MM.1S (cell line): ENCODE data around the gene EP300.

Experiments
- DNase-seq: peaks from one replicate; pipeline ENCODE4 v3.0.0-alpha.2; 2015
- H2AFZ ChIP-seq: fragments of 300-600 bp; sonication (generic); 2 replicates; pipeline ENCODE4 v1.6.0; 2016; ENCODE audit warnings: antibody characterized with exemption, low read length
- H3F3A ChIP-seq: fragments of 300-600 bp; sonication (generic); 2 replicates; pipeline ENCODE4 v1.6.1; 2016; ENCODE audit warnings: mild to moderate bottlenecking, antibody characterized with exemption, low read length, moderate library complexity, mixed read lengths; ENCODE audit not compliant: insufficient read depth
- H3K27ac ChIP-seq: fragments of 300-600 bp; sonication (generic); 2 replicates; pipeline ENCODE4 v1.5.1; 2016; ENCODE audit warnings: mild to moderate bottlenecking, low read length
- H3K27me3 ChIP-seq: fragments of 300-600 bp; sonication (generic); replicated peaks from 2 replicates; pipeline ENCODE4 v1.6.0; 2016; ENCODE audit warnings: low read length; ENCODE audit not compliant: insufficient read depth
- H3K36me3 ChIP-seq: fragments of 300-600 bp; sonication (generic); replicated peaks from 2 replicates; pipeline ENCODE4 v1.6.1; 2016; ENCODE audit warnings: mild to moderate bottlenecking, low read length, mixed read lengths; ENCODE audit not compliant: insufficient read depth
- H3K4me1 ChIP-seq: fragments of 300-600 bp; sonication (generic); 2 replicates; pipeline ENCODE4 v1.6.1; 2016; ENCODE audit warnings: low read length, mixed read lengths
- H3K4me2 ChIP-seq: fragments of 300-600 bp; sonication (generic); 2 replicates; pipeline ENCODE4 v1.6.0; 2016; ENCODE audit warnings: low read depth, low read length
- H3K4me3 ChIP-seq: fragments of 300-600 bp; sonication (generic); 2 replicates; pipeline ENCODE4 v1.5.1; 2016; ENCODE audit warnings: low read length, mixed read lengths
- H3K79me2 ChIP-seq: fragments of 300-600 bp; sonication (generic); 2 replicates; pipeline ENCODE4 v1.6.1; 2016; ENCODE audit warnings: mixed run types, low read length, mixed read lengths
- H3K9ac ChIP-seq: fragments of 300-600 bp; sonication (generic); 2 replicates; pipeline ENCODE4 v1.6.1; 2016; ENCODE audit warnings: low read length, mixed read lengths
- H3K9me2 ChIP-seq: fragments of 300-600 bp; sonication (generic); replicated peaks from 2 replicates; pipeline ENCODE4 v1.6.1; 2016; ENCODE audit warnings: mild to moderate bottlenecking, low read length, mixed read lengths; ENCODE audit not compliant: insufficient read depth
- H3K9me3 ChIP-seq: fragments of 300-600 bp; sonication (generic); replicated peaks from 2 replicates; pipeline ENCODE4 v1.6.1; 2016; ENCODE audit warnings: mild to moderate bottlenecking, low read length, mixed read lengths; ENCODE audit not compliant: insufficient read depth
- H4K20me1 ChIP-seq: fragments of 300-600 bp; sonication (generic); 2 replicates; pipeline ENCODE4 v1.6.1; 2016; ENCODE audit warnings: mild to moderate bottlenecking, low read length, moderate library complexity, mixed read lengths; ENCODE audit not compliant: insufficient read depth
- CTCF ChIP-seq: fragments of 300-600 bp; sonication (generic); IDR thresholded peaks from 2 replicates; pipeline ENCODE4 v1.5.1; 2016; ENCODE audit warnings: antibody characterized with exemption, low read length, mixed read lengths
- EZH2 ChIP-seq: fragments of 300-600 bp; sonication (generic); optimal IDR thresholded peaks from 2 replicates; pipeline ENCODE3; 2017; ENCODE audit warnings: low read depth, mild to moderate bottlenecking, antibody characterized with exemption, low read length, mixed read lengths
- EZH2phosphoT487 ChIP-seq: fragments of 300-600 bp; sonication (generic); IDR thresholded peaks from 2 replicates; pipeline ENCODE4 v1.6.1; 2018; ENCODE audit warnings: antibody characterized with exemption, low read length

EP300 gene

GRCh38 chr22:41180926-41181325, 88.5 kb downstream of the EP300 start:
- TF ChIP-seq EZH2phosphoT487 (no peak), EZH2 (no peak), CTCF (no peak)
- H3K36me3 ChIP-seq: peaks cover 19% of the 10 kb centered on the region
- no peak overlapping the region for H3K4me3 ChIP-seq
- H3K27ac ChIP-seq: no peak overlapping the region
- H2AFZ ChIP-seq: no peak overlapping the region
- H3K9me3 ChIP-seq: no peaks in the 10 kb centered on the region
- DNase-seq: no peak
- H3K27me3 ChIP-seq: no peaks in the 10 kb centered on the region
- H3K9me2 ChIP-seq: no peaks in the 10 kb centered on the region
- no peak overlapping the region for H3K4me2 ChIP-seq
- no peaks in the 10 kb centered on the region for H3K79me2 ChIP-seq
- H3F3A ChIP-seq: peaks cover 6% of the 10 kb centered on the region; the same call in 1 of the 2 replicates
- H3K4me1 ChIP-seq: no peaks in the 10 kb centered on the region
- no peak overlapping the region for H3K9ac ChIP-seq
- H4K20me1 ChIP-seq: no peaks in the 10 kb centered on the region

GRCh38 chr22:41181349-41182241, 89.2 kb downstream of the EP300 start:
- no peaks in the 10 kb centered on the region for H3K79me2 ChIP-seq
- H3K27me3 ChIP-seq: no peaks in the 10 kb centered on the region
- peaks cover 6% of the 10 kb centered on the region; the same call in 1 of the 2 replicates for H3F3A ChIP-seq
- peaks cover 17% of the 10 kb centered on the region for H3K36me3 ChIP-seq
- DNase-seq: no peak
- no peak overlapping the region for H3K4me3 ChIP-seq
- H3K27ac ChIP-seq: no peak overlapping the region
- H3K9ac ChIP-seq: no peak overlapping the region
- no peaks in the 10 kb centered on the region for H3K9me2 ChIP-seq
- H2AFZ ChIP-seq: no peak overlapping the region
- H3K4me2 ChIP-seq: no peak overlapping the region
- H3K9me3 ChIP-seq: no peaks in the 10 kb centered on the region
- H3K4me1 ChIP-seq: no peaks in the 10 kb centered on the region
- no peaks in the 10 kb centered on the region for H4K20me1 ChIP-seq
- TF ChIP-seq EZH2phosphoT487 (no peak), EZH2 (no peak), CTCF (no peak)

GRCh38 chr22:41184679-41185078, 92.3 kb downstream of the EP300 start:
- Histone ChIP-seq H3K4me1 (no peaks in the 10 kb centered on the region), H3F3A (peaks cover 4% of the 10 kb centered on the region; the same call in 1 of the 2 replicates), H3K4me2 (no peak overlapping the region), H3K27ac (no peak overlapping the region), H3K79me2 (no peaks in the 10 kb centered on the region), H3K4me3 (no peak overlapping the region), H4K20me1 (no peaks in the 10 kb centered on the region), H3K27me3 (no peaks in the 10 kb centered on the region), H3K9ac (no peak overlapping the region), H3K9me3 (no peaks in the 10 kb centered on the region), H3K36me3 (no peaks in the 10 kb centered on the region), H2AFZ (no peak overlapping the region), H3K9me2 (no peaks in the 10 kb centered on the region)
- no peak for DNase-seq
- no peak for TF ChIP-seq CTCF
- no peak for TF ChIP-seq EZH2phosphoT487
- no peak for TF ChIP-seq EZH2
